ENCODE measurements around the gene CELA1.
A peak's percentile ranks its signal among the peaks of the same experiment; 100 is the strongest.

Gene CELA1

GRCh38 chr12:51346581-51346980 lies at the start of gene CELA1:
TSS of gene CELA1 (minus strand) at chr12:51346679. CDS start at chr12:51346638, 41 bp downstream.
- DNase-seq: no peak

- DNase-seq: peak; percentile 94
Observed at GRCh38 chr12:51395283-51396230, 49.1 kb upstream of the CELA1 start.

GRCh38 chr12:51393676-51394545 lies 47.4 kb upstream of the CELA1 start:
- DNase-seq: peak; percentile 60

- peak; percentile 66 for DNase-seq
Observed at GRCh38 chr12:51392556-51393237, 46.2 kb upstream of the CELA1 start.

GRCh38 chr12:51391283-51392123 lies 45.0 kb upstream of the CELA1 start, which contains the start of gene GALNT6:
TSS of gene GALNT6 (minus strand) at chr12:51391406. CDS start at chr12:51379781, 11,625 bp downstream.
- peak; percentile 71 for DNase-seq

- no peak for DNase-seq
Observed at GRCh38 chr12:51390891-51391282, 44.4 kb upstream of the CELA1 start.

GRCh38 chr12:51390457-51390856 lies 44.0 kb upstream of the CELA1 start:
- DNase-seq: no peak

- DNase-seq: peak; percentile 96
Observed at GRCh38 chr12:51389302-51389999, 43.0 kb upstream of the CELA1 start.

- DNase-seq: no peak
Observed at GRCh38 chr12:51388846-51389245, 42.4 kb upstream of the CELA1 start.

- peak; percentile 81 for DNase-seq
Observed at GRCh38 chr12:51388069-51388799, 41.8 kb upstream of the CELA1 start.

- no peak for DNase-seq
Observed at GRCh38 chr12:51386351-51386750, 39.9 kb upstream of the CELA1 start.

GRCh38 chr12:51383269-51383905 lies 36.9 kb upstream of the CELA1 start:
- DNase-seq: no peak

- no peak for DNase-seq
Observed at GRCh38 chr12:51382173-51382572, 35.7 kb upstream of the CELA1 start.

- DNase-seq: no peak
Observed at GRCh38 chr12:51381226-51382079, 35.0 kb upstream of the CELA1 start.

GRCh38 chr12:51379571-51379970 lies 33.1 kb upstream of the CELA1 start:
- DNase-seq: no peak

- peak; percentile 56 for DNase-seq
Observed at GRCh38 chr12:51378749-51379148, 32.3 kb upstream of the CELA1 start.

- DNase-seq: no peak
Observed at GRCh38 chr12:51377099-51377984, 30.9 kb upstream of the CELA1 start.

GRCh38 chr12:51374856-51375255 lies 28.4 kb upstream of the CELA1 start:
- no peak for DNase-seq
